ENCODE measurements around the gene TRIM17.

- TF ChIP-seq CTCF (IDR thresholded peaks at IDR 0.05) (no peak), SIN3A (IDR thresholded peaks at IDR 0.05; ENCODE audit: borderline replicate concordance, low read depth, low read length) (no peak), TAF1 (IDR thresholded peaks at IDR 0.05; ENCODE audit: borderline replicate concordance, low read depth, low read length) (no peak), ZBTB33 (IDR thresholded peaks at IDR 0.05; ENCODE audit: borderline replicate concordance, low read depth) (no peak), REST (IDR thresholded peaks at IDR 0.05; ENCODE audit: low read depth, low read length) (no peak), FOSL2 (IDR thresholded peaks at IDR 0.05; ENCODE audit: borderline replicate concordance, low read depth) (no peak), POLR2AphosphoS5 (IDR thresholded peaks at IDR 0.05; ENCODE audit: low read depth, low read length) (no peak), TEAD4 (IDR thresholded peaks at IDR 0.05; ENCODE audit: borderline replicate concordance, insufficient read depth) (no peak), USF1 (IDR thresholded peaks at IDR 0.05; ENCODE audit: borderline replicate concordance, low read depth) (no peak)
These were observed 44.2 kb upstream of the TRIM17 start for GRCh38 chr1:228460821-228461220.
